ENCODE measurements around the gene LRP5. TPM values are rescaled to one million over a fixed set of nuclear protein-coding genes. Genes with fewer than 3 reads are reported as not detected.

Gene LRP5
- total RNA-seq, 2 donors from 2014 or later = 43.3 to 63.6 TPM

DNA sequence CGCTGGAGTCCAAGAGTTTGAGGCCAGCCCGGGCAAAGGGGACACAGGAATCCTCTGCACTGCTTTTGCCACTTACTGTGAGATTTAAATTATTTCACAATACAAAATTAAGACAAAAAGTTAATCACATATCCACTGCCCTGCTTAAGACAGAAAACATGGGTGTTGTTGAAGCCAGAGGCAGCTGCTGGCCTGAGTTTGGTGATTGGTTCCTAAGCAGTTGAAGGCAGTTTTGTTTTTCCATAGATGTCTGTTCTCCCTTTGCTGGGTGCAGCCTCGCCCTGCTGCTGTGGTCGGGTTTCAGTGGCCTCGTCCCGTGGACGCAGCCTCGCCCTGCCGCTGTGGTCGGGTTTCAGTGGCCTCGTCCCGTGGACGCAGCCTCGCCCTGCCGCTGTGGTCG, 77.9 kb downstream of the LRP5 start:
- H3K36me3 ChIP-seq (replicated peaks in 1 of 2; ENCODE audit: insufficient read depth in 1 of 2, low read depth in 2 of 2) = peaks cover 0 to 5% of the 10 kb centered on the region in 2 donors
- TF ChIP-seq POLR2A (IDR thresholded peaks at IDR 0.05) = no peak
- no peak for TF ChIP-seq CTCF (IDR thresholded peaks at IDR 0.05)
- intact Hi-C loops (cut with DNase I) = no loop called here
- H3K27ac ChIP-seq = no peak overlapping the region
- ATAC-seq = no peak
- H3K4me1 ChIP-seq = no peaks in the 10 kb centered on the region
- H3K27me3 ChIP-seq = no peaks in the 10 kb centered on the region
- 91 to 93% methylated on average over 7 to 9 of the region's 16 CpGs for WGBS, 2 donors
- no peak overlapping the region for H3K4me3 ChIP-seq
- no peaks in the 10 kb centered on the region for H3K9me3 ChIP-seq
- no peak for DNase-seq

GRCh38 chr11:68392822-68393221, 80.4 kb downstream of the LRP5 start:
- WGBS, 2 donors = 92 to 98% methylated on average over 5 to 7 of the region's 7 CpGs
- H3K27me3 ChIP-seq = no peaks in the 10 kb centered on the region
- ATAC-seq (no peak), DNase-seq (no peak)
- intact Hi-C loops (cut with DNase I) = no loop called here
- no peak overlapping the region for H3K27ac ChIP-seq
- no peaks in the 10 kb centered on the region for H3K4me1 ChIP-seq
- H3K36me3 ChIP-seq (replicated peaks in 1 of 2; ENCODE audit: insufficient read depth in 1 of 2, low read depth in 2 of 2) = peaks cover 0 to 4% of the 10 kb centered on the region in 2 donors
- H3K9me3 ChIP-seq = no peaks in the 10 kb centered on the region
- no peak overlapping the region for H3K4me3 ChIP-seq
- no peak for TF ChIP-seq CTCF (IDR thresholded peaks at IDR 0.05)
- no peak for TF ChIP-seq POLR2A (IDR thresholded peaks at IDR 0.05)

DNA sequence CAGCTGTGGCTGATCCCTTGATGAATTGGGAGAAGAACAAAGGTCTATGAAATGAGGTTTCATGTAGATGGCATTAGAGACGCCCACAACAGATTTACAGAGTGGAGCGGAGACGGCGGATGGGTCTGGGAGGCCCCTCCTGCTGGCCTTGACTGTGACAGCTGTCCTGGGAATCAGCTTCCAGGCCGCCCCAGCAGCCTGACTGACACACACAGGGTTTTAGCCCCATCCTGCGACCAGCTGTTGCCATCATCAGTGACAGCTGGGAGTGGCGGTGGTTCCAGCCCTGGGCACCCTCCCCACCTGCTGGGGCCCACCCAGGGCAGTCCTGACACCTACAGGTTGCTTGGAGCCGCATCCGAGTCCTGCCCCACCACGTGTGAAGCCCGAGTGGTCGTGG, 84.1 kb downstream of the LRP5 start:
- H3K9me3 ChIP-seq = no peaks in the 10 kb centered on the region
- no peaks in the 10 kb centered on the region for H3K27me3 ChIP-seq
- TF ChIP-seq CTCF (IDR thresholded peaks at IDR 0.05) (no peak), POLR2A (IDR thresholded peaks at IDR 0.05) (no peak)
- H3K4me3 ChIP-seq = no peak overlapping the region
- no peak overlapping the region for H3K27ac ChIP-seq
- DNase-seq (no peak), ATAC-seq (no peak)
- WGBS, 2 donors = 82% methylated on average over 10 to 12 of the region's 12 CpGs
- peaks cover 11% of the 10 kb centered on the region for H3K4me1 ChIP-seq
- intact Hi-C loops (cut with DNase I) = no loop called here
- no peaks in the 10 kb centered on the region for H3K36me3 ChIP-seq (replicated peaks in 1 of 2; ENCODE audit: insufficient read depth in 1 of 2, low read depth in 2 of 2)

DNA sequence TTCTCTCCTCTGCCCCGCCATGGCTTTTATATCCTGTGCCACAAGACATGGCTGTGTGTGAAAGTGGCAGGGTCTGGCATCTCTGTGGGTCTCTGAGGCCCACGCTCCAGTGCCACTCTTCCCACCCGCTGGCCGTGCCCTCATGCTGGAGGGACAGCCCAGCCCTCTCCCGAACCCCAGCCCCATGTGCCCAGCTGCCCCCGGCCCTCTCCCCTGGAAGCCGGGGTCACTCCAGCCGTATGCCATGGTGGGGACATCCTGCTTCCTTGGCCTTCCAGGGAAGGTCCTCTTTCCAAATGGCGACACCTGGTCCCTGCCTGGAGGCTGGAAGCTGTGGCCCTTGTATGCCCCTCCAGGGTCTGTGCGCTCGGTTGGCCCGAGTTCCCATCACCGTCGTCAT, 84.9 kb downstream of the LRP5 start:
- DNase-seq (no peak), ATAC-seq (no peak)
- intact Hi-C loops (cut with DNase I) = no loop called here
- Histone ChIP-seq H3K27me3 (no peaks in the 10 kb centered on the region), H3K4me3 (no peak overlapping the region), H3K4me1 (peaks cover 11% of the 10 kb centered on the region), H3K9me3 (no peaks in the 10 kb centered on the region), H3K36me3 (replicated peaks in 1 of 2; ENCODE audit: insufficient read depth in 1 of 2, low read depth in 2 of 2) (no peaks in the 10 kb centered on the region), H3K27ac (no peak overlapping the region)
- no peak for TF ChIP-seq POLR2A (IDR thresholded peaks at IDR 0.05)
- 93 to 97% methylated on average over 7 to 14 of the region's 14 CpGs for WGBS, 2 donors

- TF ChIP-seq POLR2A (IDR thresholded peaks at IDR 0.05) = no peak
- no peak for TF ChIP-seq CTCF (IDR thresholded peaks at IDR 0.05)
- Histone ChIP-seq H3K4me1 (peaks cover 11% of the 10 kb centered on the region), H3K4me3 (no peak overlapping the region), H3K36me3 (replicated peaks in 1 of 2; ENCODE audit: insufficient read depth in 1 of 2, low read depth in 2 of 2) (peaks cover 0 to 6% of the 10 kb centered on the region in 2 donors), H3K9me3 (no peaks in the 10 kb centered on the region), H3K27me3 (no peaks in the 10 kb centered on the region), H3K27ac (peak overlapping the region in 3 of 4 donors; percentile 33 to 60 (median 48))
- DNase-seq (peak in 2 of 4 donors; percentile 26 to 55), ATAC-seq (peak; percentile 31)
- intact Hi-C loops (cut with DNase I) = no loop called here
- 48 to 53% methylated on average over 15 to 17 of the region's 17 CpGs for WGBS, 2 donors
Observed at GRCh38 chr11:68398995-68399851, 86.8 kb downstream of the LRP5 start.
